Ovary (tissue), 9 donors: ENCODE data around the gene ADRA2C. TPM values are rescaled to one million over a fixed set of nuclear protein-coding genes. Genes with fewer than 3 reads are reported as not detected.

Experiments
- DNase-seq, 5 donors: peaks; one replicate each; pipeline ENCODE4 v3.0.0-alpha.2; 2019 to 2020
- H3K27ac ChIP-seq, 2 donors: fragments of 200-600 bp; one replicate each; pipeline versions ENCODE4 v1.5.1 to v1.8.0; 2019 to 2022
- H3K27me3 ChIP-seq: fragments of 200-600 bp; one replicate; pipeline ENCODE4 v1.8.0; 2022
- H3K36me3 ChIP-seq: fragments of 200-600 bp; sonication (generic); one replicate; pipeline ENCODE4 v1.5.1; 2019
- H3K4me1 ChIP-seq: one replicate; pipeline ENCODE4 v1.8.1; 2013; ENCODE audit warnings: mild to moderate bottlenecking, moderate library complexity; ENCODE audit not compliant: insufficient read depth
- H3K4me3 ChIP-seq: fragments of 200-600 bp; sonication (generic); one replicate; pipeline ENCODE4 v1.5.1; 2017
- H3K9me3 ChIP-seq, 2 donors: fragments of 200-600 bp in 1 of 2; sonication (generic) in 1 of 2; one replicate each; pipeline versions ENCODE4 v1.5.1 to v1.8.1; 2013 to 2019; ENCODE audit warnings: mild to moderate bottlenecking in 1 of 2, moderate library complexity in 1 of 2
- EP300 ChIP-seq: sonication (generic); formaldehyde crosslinking; IDR thresholded peaks from one replicate; pipeline ENCODE4 v1.6.1; 2017; ENCODE audit warnings: antibody characterized with exemption
- POLR2A ChIP-seq: fragments of 450-650 bp; IDR thresholded peaks from one replicate; pipeline ENCODE4 v1.6.1; 2017; ENCODE audit warnings: antibody characterized with exemption, mild to moderate bottlenecking, moderate library complexity
- WGBS, 3 donors: extraction: QIAGEN DNeasy Blood & Tissue Kit in 1 of 3; methylation state at CpG; one replicate each; pipeline versions ENCODE4 v1.1.5 to v1.1.7; 2013 to 2017; 5-methylcytosine and 5-hydroxymethylcytosine counted together
- intact Hi-C, 4 donors: fragments of 100-400 bp; cut with DNase I; formaldehyde crosslinking; loops; one replicate each; pipeline versions ENCODE4 v1.11.0 to v1.15.1; 2022 to 2023
- polyA plus RNA-seq, 2 donors: library from polyadenylated mRNA; stranded (reverse); fragments of 200-250 nt in 1 of 2; fragments of 350-450 nt in 1 of 2; fragmentation: Illumina TruSeq in 1 of 2; extraction: RNeasy Lipid Tissue Mini Kit (QIAGEN cat#74804) in 1 of 2; gene quantifications; one replicate each; pipeline ENCODE4 v1.2.3, GENCODE V29; 2013 to 2014
- total RNA-seq, 7 donors: library from RNA; depleted of rRNA in 2 of 7; stranded (reverse); fragments of >200 nt in 2 of 7; fragmentation: NEBNext Ultra II Directional in 3 of 7; extraction: Animal tissue kit (Norgen Biotek cat#: 25700) in 3 of 7; gene quantifications; one replicate each; pipeline versions ENCODE4 v1.1.0 to v1.2.4, GENCODE V29; 2016 to 2023
- TF ChIP-seq, protein P1 (sequence below), 3 donors: fragments of 450-650 bp in 2 of 3; fragments of 200-600 bp in 1 of 3; IDR thresholded peaks; one replicate each; pipeline versions ENCODE4 v1.5.1 to v1.8.0; 2016 to 2022; ENCODE audit warnings: antibody characterized with exemption in 3 of 3, mild to moderate bottlenecking in 1 of 3
- donor health status: DM: no; HTN: no; CAD: no; lungs with moderate emphysema.
- donor health status: DM: no; HTN: no; CAD: no.
- donor health status: Bipolar disorder and iron deficiency.
- donor health status: DM: yes; HTN: yes; CAD: no.
- donor health status: DM: no; HTN: no; CAD: no.
- donor health status: DM: yes; HTN: yes; CAD: no.

The ADRA2C gene
- total and polyA plus RNA-seq, 9 donors = 0.35 to 15.1 (median 4.2) TPM

DNA sequence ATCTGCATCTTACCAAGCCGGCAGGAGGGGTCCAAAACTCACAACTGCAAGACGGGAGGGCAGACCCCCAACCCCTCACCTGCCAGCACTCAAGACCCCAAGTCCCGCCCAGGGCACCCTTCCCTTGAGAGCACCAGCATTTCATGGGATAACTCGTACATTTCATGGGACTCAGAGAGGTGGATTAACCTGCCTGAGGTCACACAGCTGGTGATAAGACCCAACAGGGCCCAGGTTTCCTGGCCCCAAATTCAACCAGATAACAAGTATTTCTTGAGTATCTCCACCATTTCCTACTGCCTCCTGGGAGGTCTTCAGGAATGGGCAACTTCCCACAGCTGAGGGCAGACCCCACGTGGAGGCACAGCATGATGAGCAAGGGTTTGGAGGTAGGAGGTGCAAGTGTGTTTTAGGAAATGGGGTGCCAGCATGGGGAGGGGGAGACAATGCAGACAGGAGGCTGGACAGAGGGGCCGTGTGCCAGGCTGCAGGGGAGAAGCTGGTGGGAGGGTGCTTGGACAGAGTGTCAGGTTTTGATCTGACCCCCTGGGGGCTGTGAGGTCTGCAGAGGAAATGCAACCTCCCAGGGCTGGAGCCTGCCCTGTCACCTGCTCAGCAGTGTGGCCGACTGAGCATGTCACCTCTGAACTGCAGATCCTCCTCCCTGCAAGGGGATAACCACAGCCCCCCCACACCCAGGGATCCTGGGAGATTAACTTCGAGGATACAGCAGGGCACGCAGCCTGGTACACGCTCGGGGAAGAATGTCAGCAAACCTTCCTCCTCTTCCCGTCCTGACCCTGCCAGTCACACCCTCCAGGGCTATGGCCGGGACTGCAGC, 4.4 kb downstream of the ADRA2C start:
- H3K36me3 ChIP-seq = no peaks in the 10 kb centered on the region
- H3K4me1 ChIP-seq = no peaks in the 10 kb centered on the region
- H3K27me3 ChIP-seq = no peaks in the 10 kb centered on the region
- TF ChIP-seq, protein P1, sequence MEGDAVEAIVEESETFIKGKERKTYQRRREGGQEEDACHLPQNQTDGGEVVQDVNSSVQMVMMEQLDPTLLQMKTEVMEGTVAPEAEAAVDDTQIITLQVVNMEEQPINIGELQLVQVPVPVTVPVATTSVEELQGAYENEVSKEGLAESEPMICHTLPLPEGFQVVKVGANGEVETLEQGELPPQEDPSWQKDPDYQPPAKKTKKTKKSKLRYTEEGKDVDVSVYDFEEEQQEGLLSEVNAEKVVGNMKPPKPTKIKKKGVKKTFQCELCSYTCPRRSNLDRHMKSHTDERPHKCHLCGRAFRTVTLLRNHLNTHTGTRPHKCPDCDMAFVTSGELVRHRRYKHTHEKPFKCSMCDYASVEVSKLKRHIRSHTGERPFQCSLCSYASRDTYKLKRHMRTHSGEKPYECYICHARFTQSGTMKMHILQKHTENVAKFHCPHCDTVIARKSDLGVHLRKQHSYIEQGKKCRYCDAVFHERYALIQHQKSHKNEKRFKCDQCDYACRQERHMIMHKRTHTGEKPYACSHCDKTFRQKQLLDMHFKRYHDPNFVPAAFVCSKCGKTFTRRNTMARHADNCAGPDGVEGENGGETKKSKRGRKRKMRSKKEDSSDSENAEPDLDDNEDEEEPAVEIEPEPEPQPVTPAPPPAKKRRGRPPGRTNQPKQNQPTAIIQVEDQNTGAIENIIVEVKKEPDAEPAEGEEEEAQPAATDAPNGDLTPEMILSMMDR (IDR thresholded peaks at IDR 0.05) = no peak
- no peak for TF ChIP-seq POLR2A
- TF ChIP-seq EP300 = no peak
- H3K4me3 ChIP-seq = no peak overlapping the region
- H3K9me3 ChIP-seq = no peaks in the 10 kb centered on the region
- H3K27ac ChIP-seq = no peak overlapping the region
- DNase-seq = no peak
- intact Hi-C loops = no loop called here
- WGBS, 3 donors = 52 to 69% (median 53%) methylated on average over 13 of the region's 13 CpGs

DNA sequence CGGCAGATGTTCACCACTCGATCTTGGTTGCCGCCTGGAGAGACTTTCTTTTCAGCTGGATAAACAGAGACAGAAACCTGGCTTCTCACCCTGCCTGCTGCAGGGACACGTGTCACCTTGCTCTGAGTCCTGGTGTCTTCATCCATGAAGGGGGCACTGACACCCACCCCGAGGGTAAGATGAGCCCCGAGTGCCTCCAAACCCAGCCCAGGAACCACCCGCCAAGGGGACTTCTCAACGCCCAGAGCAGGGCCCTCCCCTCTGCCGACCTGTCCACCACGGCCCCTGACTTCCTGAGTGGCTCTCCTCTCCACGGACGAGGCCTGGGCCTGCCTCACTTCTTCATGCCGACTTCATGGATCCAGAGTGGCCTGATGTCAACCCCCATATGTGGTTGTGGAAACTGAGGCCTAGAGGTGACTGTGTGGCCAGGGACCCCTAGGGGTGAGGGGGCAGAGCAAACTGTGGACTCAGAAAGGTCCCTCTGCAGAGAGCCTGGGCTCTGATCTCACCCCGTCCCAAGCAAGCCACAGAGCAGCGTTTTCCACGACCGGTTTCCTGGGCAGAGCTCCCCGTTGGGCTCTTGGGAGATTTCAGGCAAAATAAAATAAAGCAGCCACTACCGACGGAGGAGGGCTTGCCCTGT, 5.1 kb downstream of the ADRA2C start:
- no peak for TF ChIP-seq POLR2A
- TF ChIP-seq EP300 = no peak
- TF ChIP-seq, protein P1 (IDR thresholded peaks at IDR 0.05) = no peak
- Histone ChIP-seq H3K27me3 (no peaks in the 10 kb centered on the region), H3K4me1 (no peaks in the 10 kb centered on the region), H3K9me3 (no peaks in the 10 kb centered on the region), H3K36me3 (no peaks in the 10 kb centered on the region), H3K4me3 (no peak overlapping the region), H3K27ac (no peak overlapping the region)
- 61 to 64% (median 61%) methylated on average over 20 of the region's 20 CpGs for WGBS, 3 donors
- intact Hi-C loops = no loop called here
- no peak for DNase-seq

DNA sequence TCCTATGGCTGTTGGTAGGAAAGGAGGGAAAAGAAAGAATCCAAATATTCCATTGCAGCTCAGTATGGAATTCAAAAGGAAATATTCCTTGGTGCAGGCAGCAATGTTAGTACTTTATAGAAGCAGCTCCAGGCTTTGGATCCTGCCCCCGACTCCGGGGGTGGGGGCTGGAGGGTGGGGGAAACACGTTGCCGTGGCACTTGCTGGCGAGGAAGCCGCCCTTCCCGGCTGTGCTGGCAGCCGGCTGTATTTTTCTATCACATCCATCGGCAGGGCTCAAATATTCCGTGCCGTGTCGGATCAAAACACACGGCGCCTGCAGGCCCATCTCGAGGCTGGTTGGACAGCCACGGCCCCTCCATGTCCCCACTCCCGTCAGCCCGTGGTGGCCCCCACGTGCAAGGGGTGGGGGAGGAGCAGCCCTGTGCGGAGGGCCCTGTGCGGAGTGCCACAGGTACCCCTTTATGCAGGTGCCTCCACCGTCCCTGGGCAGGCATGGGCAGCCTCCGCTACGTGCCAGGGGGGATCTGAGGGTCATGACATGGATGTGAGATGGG, 5.8 kb downstream of the ADRA2C start:
- H3K27me3 ChIP-seq = no peaks in the 10 kb centered on the region
- TF ChIP-seq, protein P1 (IDR thresholded peaks at IDR 0.05) = no peak
- TF ChIP-seq POLR2A = no peak
- TF ChIP-seq EP300 = no peak

DNA sequence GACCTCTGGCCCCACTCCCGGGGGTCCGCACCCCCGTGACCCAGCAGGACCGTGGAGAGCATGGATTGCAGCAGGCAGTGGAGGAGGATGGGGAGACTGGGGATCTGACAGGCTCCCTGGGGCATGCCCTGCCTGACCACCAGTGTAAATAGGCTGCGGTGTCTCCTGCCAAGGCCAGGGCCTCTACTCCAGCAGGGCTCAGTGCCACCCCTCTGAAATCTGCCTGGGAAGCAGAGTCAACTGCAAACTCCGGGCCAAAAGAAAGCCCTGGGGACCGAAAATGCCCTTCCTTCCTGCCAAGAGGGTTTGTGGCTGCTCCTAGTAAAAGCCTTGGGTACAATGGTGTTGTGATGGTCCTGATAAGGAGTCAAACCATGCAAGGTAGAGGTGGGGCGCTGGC, 6.4 kb downstream of the ADRA2C start:
- H3K4me1 ChIP-seq = no peaks in the 10 kb centered on the region
- intact Hi-C loops = no loop called here

More for the DNA sequence above, 5.8 kb downstream of the ADRA2C start:
- intact Hi-C loops = no loop called here
- Histone ChIP-seq H3K4me1 (no peaks in the 10 kb centered on the region), H3K4me3 (no peak overlapping the region), H3K36me3 (no peaks in the 10 kb centered on the region), H3K27ac (no peak overlapping the region), H3K9me3 (no peaks in the 10 kb centered on the region)
- WGBS, 3 donors = 56 to 71% (median 65%) methylated on average over 24 of the region's 24 CpGs
- DNase-seq = no peak

More for the DNA sequence above, 6.4 kb downstream of the ADRA2C start:
- DNase-seq = no peak
- TF ChIP-seq POLR2A (no peak), EP300 (no peak)
- TF ChIP-seq, protein P1 (IDR thresholded peaks at IDR 0.05) = no peak
- no peak overlapping the region for H3K4me3 ChIP-seq
- 71 to 80% (median 78%) methylated on average over 8 of the region's 8 CpGs for WGBS, 3 donors
- no peaks in the 10 kb centered on the region for H3K27me3 ChIP-seq
- H3K36me3 ChIP-seq = no peaks in the 10 kb centered on the region
- H3K9me3 ChIP-seq = no peaks in the 10 kb centered on the region
- H3K27ac ChIP-seq = no peak overlapping the region
